Lower lobe of right lung (tissue), 2 donors: ENCODE measurements around the gene RFX3. TPM values are rescaled to one million over a fixed set of nuclear protein-coding genes. Genes with fewer than 3 reads are reported as not detected.

Experiments
- ATAC-seq, 2 donors: fragments of 200-7000 bp; cut with Tn5 transposase; one replicate each; pipeline ENCODE4 v1.9.1; 2020 to 2022; ENCODE audit warnings: mild to moderate bottlenecking in 2 of 2, moderate library complexity in 2 of 2
- DNase-seq: peaks from one replicate; pipeline ENCODE4 v3.0.0-alpha.2; 2020
- H3K27ac ChIP-seq: fragments of 200-600 bp; one replicate; pipeline ENCODE4 v1.8.0; 2022
- H3K27me3 ChIP-seq: fragments of 200-600 bp; one replicate; pipeline ENCODE4 v1.8.0; 2022; ENCODE audit warnings: low read depth
- H3K36me3 ChIP-seq: fragments of 200-600 bp; one replicate; pipeline ENCODE4 v1.8.0; 2022; ENCODE audit warnings: mild to moderate bottlenecking
- H3K4me1 ChIP-seq: fragments of 200-600 bp; one replicate; pipeline ENCODE4 v1.8.0; 2022
- H3K4me3 ChIP-seq: fragments of 200-600 bp; one replicate; pipeline ENCODE4 v1.8.0; 2022; ENCODE audit warnings: mild to moderate bottlenecking
- H3K9me3 ChIP-seq: fragments of 200-600 bp; one replicate; pipeline ENCODE4 v1.8.0; 2022
- intact Hi-C: fragments of 100-400 bp; cut with DNase I; formaldehyde crosslinking; loops from one replicate; pipeline ENCODE4 v1.11.0; 2022
- total RNA-seq: library from RNA; stranded (reverse); fragmentation: NEBNext Ultra II Directional; extraction: Animal tissue kit (Norgen Biotek cat#: 25700); gene quantifications from one replicate; pipeline ENCODE4 v1.2.1, GENCODE V29; 2021
- TF ChIP-seq, protein P1 (sequence below): fragments of 200-600 bp; IDR thresholded peaks from one replicate; pipeline ENCODE4 v1.8.0; 2022; ENCODE audit warnings: antibody characterized with exemption, mild to moderate bottlenecking
- donor health status: DM: no; HTN: yes; CAD: no; lungs with severe emphysema.

The RFX3 gene
- total RNA-seq, 1 donor from 2014 or later, result 25.4 TPM

DNA sequence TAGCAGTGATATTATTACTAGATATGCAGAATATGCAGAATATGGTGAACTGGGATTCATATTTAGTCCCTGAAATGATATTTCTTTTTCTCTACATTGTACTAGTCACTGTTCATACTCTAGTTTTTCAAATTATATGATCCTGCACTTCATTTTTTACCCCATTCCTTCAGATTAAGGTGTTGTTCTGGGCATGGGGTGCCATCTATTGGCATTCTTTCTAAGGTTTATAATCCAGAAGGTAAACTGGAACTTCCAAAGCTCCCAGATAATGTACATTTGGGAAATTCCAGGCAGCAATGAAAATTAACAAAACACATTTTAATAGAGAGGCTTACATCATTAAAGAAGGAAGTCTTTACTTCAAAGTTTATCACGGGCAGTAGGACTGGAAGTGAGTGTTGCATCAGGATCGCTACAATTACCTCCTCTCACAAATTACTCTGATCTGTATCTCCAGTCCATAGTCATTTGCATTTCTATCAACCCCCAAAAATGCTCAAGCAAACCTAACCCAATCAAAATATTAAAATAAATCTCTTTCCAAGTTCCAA, 12.5 kb downstream of the RFX3 start:
- DNase-seq (no peak), ATAC-seq (no peak)
- no peaks in the 10 kb centered on the region for H3K9me3 ChIP-seq
- H3K36me3 ChIP-seq, result no peaks in the 10 kb centered on the region
- intact Hi-C loops, result no loop called here
- H3K4me1 ChIP-seq, result peaks cover 7% of the 10 kb centered on the region
- TF ChIP-seq, protein P1, sequence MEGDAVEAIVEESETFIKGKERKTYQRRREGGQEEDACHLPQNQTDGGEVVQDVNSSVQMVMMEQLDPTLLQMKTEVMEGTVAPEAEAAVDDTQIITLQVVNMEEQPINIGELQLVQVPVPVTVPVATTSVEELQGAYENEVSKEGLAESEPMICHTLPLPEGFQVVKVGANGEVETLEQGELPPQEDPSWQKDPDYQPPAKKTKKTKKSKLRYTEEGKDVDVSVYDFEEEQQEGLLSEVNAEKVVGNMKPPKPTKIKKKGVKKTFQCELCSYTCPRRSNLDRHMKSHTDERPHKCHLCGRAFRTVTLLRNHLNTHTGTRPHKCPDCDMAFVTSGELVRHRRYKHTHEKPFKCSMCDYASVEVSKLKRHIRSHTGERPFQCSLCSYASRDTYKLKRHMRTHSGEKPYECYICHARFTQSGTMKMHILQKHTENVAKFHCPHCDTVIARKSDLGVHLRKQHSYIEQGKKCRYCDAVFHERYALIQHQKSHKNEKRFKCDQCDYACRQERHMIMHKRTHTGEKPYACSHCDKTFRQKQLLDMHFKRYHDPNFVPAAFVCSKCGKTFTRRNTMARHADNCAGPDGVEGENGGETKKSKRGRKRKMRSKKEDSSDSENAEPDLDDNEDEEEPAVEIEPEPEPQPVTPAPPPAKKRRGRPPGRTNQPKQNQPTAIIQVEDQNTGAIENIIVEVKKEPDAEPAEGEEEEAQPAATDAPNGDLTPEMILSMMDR, result no peak
- H3K4me3 ChIP-seq, result no peak overlapping the region
- no peaks in the 10 kb centered on the region for H3K27me3 ChIP-seq
- H3K27ac ChIP-seq, result no peak overlapping the region

DNA sequence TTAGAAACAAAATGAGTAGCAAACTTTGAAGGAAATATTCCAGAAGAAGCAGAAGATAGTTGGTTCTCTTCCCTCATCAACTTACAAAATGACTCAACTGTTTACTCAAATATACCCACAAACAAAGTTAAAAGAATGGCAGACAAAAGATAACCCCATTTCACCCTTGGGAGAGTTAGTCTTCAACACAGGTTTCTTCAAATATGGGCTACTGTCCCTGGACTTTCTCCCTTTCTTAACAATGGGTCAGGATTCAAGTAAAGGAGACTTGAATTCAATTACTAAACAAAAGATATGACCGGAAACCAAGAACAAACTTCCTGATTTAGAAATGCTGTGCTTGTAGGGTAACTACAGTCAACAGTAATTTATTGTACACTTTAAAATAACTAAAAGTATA, 14.2 kb downstream of the RFX3 start:
- TF ChIP-seq, protein P1, result no peak
- H3K4me1 ChIP-seq, result peaks cover 12% of the 10 kb centered on the region
- intact Hi-C loops, result no loop called here
- ATAC-seq (no peak), DNase-seq (no peak)
- no peaks in the 10 kb centered on the region for H3K27me3 ChIP-seq
- no peak overlapping the region for H3K4me3 ChIP-seq
- no peaks in the 10 kb centered on the region for H3K36me3 ChIP-seq
- H3K27ac ChIP-seq, result no peak overlapping the region
- H3K9me3 ChIP-seq, result no peaks in the 10 kb centered on the region

DNA sequence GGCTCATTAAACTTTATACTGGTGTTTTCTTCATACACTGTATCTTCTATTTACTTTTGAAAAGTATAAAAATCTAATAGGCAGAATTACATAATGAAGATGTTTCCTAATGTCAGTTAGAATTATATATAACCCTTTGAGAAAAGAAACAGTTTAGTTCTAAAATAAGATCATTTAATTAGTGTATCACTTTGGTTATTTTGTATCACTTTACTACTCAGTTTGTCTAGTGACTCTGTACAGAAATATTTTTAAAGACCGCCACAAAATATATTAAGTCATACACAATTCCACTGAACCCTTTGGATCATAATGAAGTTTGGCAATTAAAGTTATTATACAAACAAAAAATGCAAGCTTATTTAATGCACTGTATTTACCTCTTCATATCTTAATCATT, 15.0 kb downstream of the RFX3 start:
- H3K27ac ChIP-seq, result no peak overlapping the region
- no peaks in the 10 kb centered on the region for H3K27me3 ChIP-seq
- TF ChIP-seq, protein P1, result no peak
- ATAC-seq, result no peak
- DNase-seq, result no peak
- no peak overlapping the region for H3K4me3 ChIP-seq
- H3K36me3 ChIP-seq, result no peaks in the 10 kb centered on the region
- intact Hi-C loops, result no loop called here
- H3K9me3 ChIP-seq, result no peaks in the 10 kb centered on the region
- peaks cover 12% of the 10 kb centered on the region for H3K4me1 ChIP-seq

DNA sequence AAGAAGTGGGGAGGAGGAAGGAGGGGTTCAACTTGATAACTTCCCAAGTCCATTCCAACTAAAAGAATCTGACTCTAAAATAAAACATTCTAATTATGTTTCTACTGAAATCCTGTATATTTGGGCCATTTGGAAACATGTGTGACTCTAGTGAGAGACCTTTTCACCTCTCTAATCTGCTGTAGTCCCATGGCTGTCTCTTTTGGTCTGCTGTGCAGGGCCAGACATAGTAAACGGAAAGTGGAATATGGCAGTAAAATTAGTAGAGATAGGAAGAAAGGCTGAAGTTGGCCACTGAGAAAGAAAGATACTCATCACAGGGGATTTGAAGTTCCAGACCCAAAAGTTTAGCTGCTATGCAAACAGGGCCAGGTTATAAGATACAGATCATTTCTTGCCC, 15.9 kb downstream of the RFX3 start:
- Histone ChIP-seq H3K27ac (no peak overlapping the region), H3K4me3 (no peak overlapping the region), H3K27me3 (no peaks in the 10 kb centered on the region), H3K4me1 (peaks cover 12% of the 10 kb centered on the region), H3K9me3 (no peaks in the 10 kb centered on the region), H3K36me3 (no peaks in the 10 kb centered on the region)
- ATAC-seq (no peak), DNase-seq (no peak)
- TF ChIP-seq, protein P1, result no peak
- intact Hi-C loops, result no loop called here

DNA sequence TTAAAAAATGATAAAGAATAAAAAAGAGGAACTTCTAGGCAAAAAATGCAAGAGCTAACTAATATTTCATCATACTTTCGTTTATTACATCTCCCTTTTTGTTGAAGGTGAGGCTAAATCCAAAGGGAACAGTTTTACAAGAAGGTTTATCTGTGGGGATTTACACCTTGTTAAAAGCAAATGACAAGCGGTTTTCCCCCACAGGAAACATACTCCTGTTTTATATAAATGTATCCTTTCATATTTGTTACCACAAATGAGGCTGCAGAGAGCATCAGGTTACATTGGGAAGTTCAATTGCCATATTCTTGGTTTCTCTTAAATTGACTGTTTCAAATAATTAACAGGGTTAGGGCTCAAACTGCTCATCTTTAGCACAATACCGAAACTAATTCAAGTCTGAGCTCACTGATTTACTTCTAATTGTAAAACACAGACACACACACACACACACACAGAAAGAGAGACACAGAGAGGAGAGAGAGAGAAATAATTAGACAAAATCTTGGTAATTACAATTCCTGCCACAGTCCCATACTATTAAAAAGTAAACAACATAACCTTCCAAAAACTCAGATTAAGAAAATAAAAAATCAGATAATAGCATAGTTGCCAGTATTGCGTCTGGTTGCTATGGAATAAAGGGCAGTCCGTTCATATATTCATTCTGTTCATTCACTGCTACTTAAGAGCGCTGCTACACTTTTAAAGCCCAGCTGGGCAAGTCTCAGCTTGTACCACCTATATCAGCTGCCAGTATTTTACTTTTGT, 17.1 kb downstream of the RFX3 start:
- H3K27ac ChIP-seq, result peak overlapping the region; percentile 47
- H3K36me3 ChIP-seq, result no peaks in the 10 kb centered on the region
- no peak for DNase-seq
- H3K9me3 ChIP-seq, result no peaks in the 10 kb centered on the region
- peak in 1 of 2 donors; percentile 26 for ATAC-seq
- H3K4me1 ChIP-seq, result peaks cover 12% of the 10 kb centered on the region
- no peak overlapping the region for H3K4me3 ChIP-seq
- no peaks in the 10 kb centered on the region for H3K27me3 ChIP-seq
- intact Hi-C loops, result no loop called here
- TF ChIP-seq, protein P1, result no peak
